ENCODE results near the gene YBX1.

The YBX1 gene

GRCh38 chr1:42733415-42734200 is 51.4 kb downstream of the YBX1 start:
- in situ Hi-C loops (cut with MboI; ENCODE audit: low sequenced_read_pairs): loop anchor here (10.0 to 25.0 kb wide), 2 partner anchors 219 to 571 kb away; partner anchors contain the start of genes GUCA2A and GUCA2B

GRCh38 chr1:42734201-42735035 is 52.2 kb downstream of the YBX1 start:
- in situ Hi-C loops (cut with MboI; ENCODE audit: low sequenced_read_pairs): loop anchor here (10.0 to 25.0 kb wide), 2 partner anchors 220 to 572 kb away; partner anchors contain the start of genes GUCA2A and GUCA2B

- in situ Hi-C loops (cut with MboI; ENCODE audit: low sequenced_read_pairs): loop anchor here (10.0 to 25.0 kb wide), 2 partner anchors 220 to 573 kb away; partner anchors contain the start of genes GUCA2A and GUCA2B
Measured at GRCh38 chr1:42735056-42735455, 52.8 kb downstream of the YBX1 start.

GRCh38 chr1:42735477-42736105 is 53.4 kb downstream of the YBX1 start:
- in situ Hi-C loops (cut with MboI; ENCODE audit: low sequenced_read_pairs): loop anchor here (10.0 to 25.0 kb wide), 2 partner anchors 221 to 573 kb away; partner anchors contain the start of genes GUCA2A and GUCA2B

GRCh38 chr1:42736152-42736551 is 53.9 kb downstream of the YBX1 start:
- in situ Hi-C loops (cut with MboI; ENCODE audit: low sequenced_read_pairs): loop anchor here (10.0 to 25.0 kb wide), 2 partner anchors 221 to 574 kb away; partner anchors contain the start of genes GUCA2A and GUCA2B

- in situ Hi-C loops (cut with MboI; ENCODE audit: low sequenced_read_pairs): loop anchor here (10.0 to 25.0 kb wide), 2 partner anchors 222 to 574 kb away; partner anchors contain the start of genes GUCA2A and GUCA2B
Measured at GRCh38 chr1:42736571-42737200, 54.5 kb downstream of the YBX1 start.

GRCh38 chr1:42737257-42737656 is 55.0 kb downstream of the YBX1 start:
- in situ Hi-C loops (cut with MboI; ENCODE audit: low sequenced_read_pairs): loop anchor here (10.0 to 25.0 kb wide), 2 partner anchors 222 to 575 kb away; partner anchors contain the start of genes GUCA2A and GUCA2B

GRCh38 chr1:42737986-42738677 is 55.9 kb downstream of the YBX1 start:
- in situ Hi-C loops (cut with MboI; ENCODE audit: low sequenced_read_pairs): loop anchor here (10.0 to 25.0 kb wide), 2 partner anchors 223 to 576 kb away; partner anchors contain the start of genes GUCA2A and GUCA2B

GRCh38 chr1:42738678-42739226 is 56.5 kb downstream of the YBX1 start:
- in situ Hi-C loops (cut with MboI; ENCODE audit: low sequenced_read_pairs): loop anchor here (10.0 to 25.0 kb wide), 2 partner anchors 224 to 576 kb away; partner anchors contain the start of genes GUCA2A and GUCA2B

GRCh38 chr1:42739753-42740700 is 57.8 kb downstream of the YBX1 start, which contains the start of gene CLDN19:
CLDN19 (minus strand) TSS chr1:42740236; CDS start chr1:42740063, 173 bp downstream.
- in situ Hi-C loops (cut with MboI; ENCODE audit: low sequenced_read_pairs): loop anchor here (10.0 to 25.0 kb wide), 3 partner anchors 225 to 578 kb away; partner anchors contain the start of genes GUCA2A and GUCA2B

- in situ Hi-C loops (cut with MboI; ENCODE audit: low sequenced_read_pairs): loop anchor here (10.0 to 25.0 kb wide), 2 partner anchors 396 to 579 kb away; partner anchors contain the start of genes GUCA2A and GUCA2B
Measured at GRCh38 chr1:42740851-42741580, 58.8 kb downstream of the YBX1 start.

GRCh38 chr1:42741706-42742105 is 59.5 kb downstream of the YBX1 start:
- in situ Hi-C loops (cut with MboI; ENCODE audit: low sequenced_read_pairs): loop anchor here (10.0 to 25.0 kb wide), 2 partner anchors 397 to 579 kb away; partner anchors contain the start of genes GUCA2A and GUCA2B

GRCh38 chr1:42742141-42742540 is 59.9 kb downstream of the YBX1 start:
- in situ Hi-C loops (cut with MboI; ENCODE audit: low sequenced_read_pairs): loop anchor here (10.0 to 25.0 kb wide), 2 partner anchors 397 to 580 kb away; partner anchors contain the start of genes GUCA2A and GUCA2B

- in situ Hi-C loops (cut with MboI; ENCODE audit: low sequenced_read_pairs): loop anchor here (10.0 to 25.0 kb wide), 2 partner anchors 398 to 580 kb away; partner anchors contain the start of genes GUCA2A and GUCA2B
Measured at GRCh38 chr1:42742617-42743316, 60.5 kb downstream of the YBX1 start.

GRCh38 chr1:42743317-42744147 is 61.3 kb downstream of the YBX1 start:
- in situ Hi-C loops (cut with MboI; ENCODE audit: low sequenced_read_pairs): loop anchor here (10.0 to 25.0 kb wide), 2 partner anchors 399 to 581 kb away; partner anchors contain the start of genes GUCA2A and GUCA2B

Data from HL-60/S4 (cell line).